Testis (tissue), 3 donors: ENCODE results near the gene FOXF2. TPM values are rescaled to one million over a fixed set of nuclear protein-coding genes. Genes with fewer than 3 reads are reported as not detected.

Experiments
- DNase-seq: peaks from one replicate; pipeline ENCODE4 v3.0.0-alpha.2; 2019
- H3K27ac ChIP-seq, 2 donors: fragments of 200-600 bp; sonication (generic); one replicate each; pipeline ENCODE4 v1.5.1; 2019
- H3K27me3 ChIP-seq: fragments of 200-600 bp; sonication (generic); one replicate; pipeline ENCODE4 v1.5.1; 2019
- H3K36me3 ChIP-seq: fragments of 200-600 bp; sonication (generic); one replicate; pipeline ENCODE4 v1.5.1; 2017; ENCODE audit warnings: low read depth; ENCODE audit errors: missing control alignments
- H3K4me1 ChIP-seq: fragments of 200-600 bp; sonication (generic); one replicate; pipeline ENCODE4 v1.5.1; 2019
- H3K4me3 ChIP-seq, 2 donors: fragments of 200-600 bp; sonication (generic); one replicate each; pipeline ENCODE4 v1.5.1; 2017 to 2019
- H3K9me3 ChIP-seq: fragments of 200-600 bp; sonication (generic); one replicate; pipeline ENCODE4 v1.5.1; 2017
- POLR2A ChIP-seq: fragments of 450-650 bp; IDR thresholded peaks from one replicate; pipeline ENCODE4 v1.6.1; 2017; ENCODE audit warnings: antibody characterized with exemption, mild to moderate bottlenecking, moderate library complexity
- WGBS, 2 donors: methylation state at CpG; one replicate each; pipeline ENCODE4 v1.1.5; 2018; 5-methylcytosine and 5-hydroxymethylcytosine counted together
- intact Hi-C: fragments of 100-400 bp; cut with DNase I; formaldehyde crosslinking; loops from one replicate; pipeline ENCODE4 v1.15.1; 2023; ENCODE audit warnings: low total_unique reads
- polyA plus RNA-seq: library from polyadenylated mRNA; stranded (reverse); fragments of 350-450 nt; fragmentation: Illumina TruSeq; extraction: RNeasy Lipid Tissue Mini Kit (QIAGEN cat#74804); gene quantifications from one replicate; pipeline ENCODE4 v1.2.3, GENCODE V29; 2014; ENCODE audit warnings: low read depth, low replicate concordance; ENCODE audit not compliant: insufficient read depth
- total RNA-seq, 2 donors: library from RNA; depleted of rRNA; stranded (reverse); fragments of >200 nt; gene quantifications; one replicate each; pipeline ENCODE4 v1.2.3, GENCODE V29; 2016
- TF ChIP-seq, protein P1 (sequence below), 3 experiments: fragments of 450-650 bp in 2 of 3; fragments of 200-600 bp in 1 of 3; sonication (generic) in 1 of 3; IDR thresholded peaks; one replicate each; pipeline ENCODE4 v1.5.1; 2016 to 2019; ENCODE audit warnings: antibody characterized with exemption in 3 of 3, mild to moderate bottlenecking in 2 of 3, moderate library complexity in 1 of 3

The FOXF2 gene
- total and polyA plus RNA-seq, 3 donors from 2014 or later = 1.2 to 4.7 (median 3.3) TPM

DNA sequence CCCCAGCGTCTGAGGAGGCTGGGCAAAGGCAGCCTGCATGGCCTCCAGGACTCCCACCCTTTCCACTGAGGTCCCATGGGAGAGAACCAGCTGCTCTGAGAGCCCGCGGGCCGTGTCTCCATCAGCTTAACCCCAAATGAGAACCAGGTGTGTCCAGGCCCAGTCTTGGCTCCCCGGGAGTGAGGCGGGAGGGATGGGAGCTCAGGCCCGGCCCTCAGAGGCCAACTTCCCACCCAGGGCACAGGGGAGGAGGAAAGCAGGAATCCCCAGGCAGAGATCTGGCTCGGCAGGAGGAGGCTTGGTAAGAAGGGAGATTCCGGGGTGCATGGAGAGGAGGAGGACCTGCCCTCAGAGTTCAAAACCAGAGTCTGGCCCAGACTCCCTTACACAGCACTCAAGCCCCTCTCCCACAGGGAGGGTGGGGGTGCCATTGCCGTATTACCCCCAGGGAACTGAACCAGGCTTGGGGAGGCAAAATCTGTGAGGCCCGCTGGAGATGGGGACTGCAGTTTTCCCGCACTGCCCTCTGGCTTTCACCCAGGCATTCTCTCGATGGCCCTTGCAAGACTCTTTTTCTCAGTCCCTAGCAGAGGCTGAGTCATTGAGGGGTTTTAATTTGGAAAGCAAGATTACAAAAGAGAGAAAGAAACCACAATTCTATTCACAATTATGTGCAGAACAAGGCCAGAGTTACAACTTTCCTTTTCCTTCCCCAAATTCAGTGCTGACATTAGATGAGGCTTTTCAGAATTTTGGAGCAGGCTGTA is 17.1 kb downstream of the FOXF2 start:
- DNase-seq = peak; percentile 8
- Histone ChIP-seq H3K36me3 (no peaks in the 10 kb centered on the region), H3K27me3 (no peaks in the 10 kb centered on the region), H3K4me3 (no peak overlapping the region), H3K27ac (no peak overlapping the region), H3K4me1 (no peaks in the 10 kb centered on the region), H3K9me3 (no peaks in the 10 kb centered on the region)
- 77 to 82% methylated on average over 8 to 13 of the region's 13 CpGs for WGBS, 2 donors
- intact Hi-C loops = no loop called here
- TF ChIP-seq, protein P1, sequence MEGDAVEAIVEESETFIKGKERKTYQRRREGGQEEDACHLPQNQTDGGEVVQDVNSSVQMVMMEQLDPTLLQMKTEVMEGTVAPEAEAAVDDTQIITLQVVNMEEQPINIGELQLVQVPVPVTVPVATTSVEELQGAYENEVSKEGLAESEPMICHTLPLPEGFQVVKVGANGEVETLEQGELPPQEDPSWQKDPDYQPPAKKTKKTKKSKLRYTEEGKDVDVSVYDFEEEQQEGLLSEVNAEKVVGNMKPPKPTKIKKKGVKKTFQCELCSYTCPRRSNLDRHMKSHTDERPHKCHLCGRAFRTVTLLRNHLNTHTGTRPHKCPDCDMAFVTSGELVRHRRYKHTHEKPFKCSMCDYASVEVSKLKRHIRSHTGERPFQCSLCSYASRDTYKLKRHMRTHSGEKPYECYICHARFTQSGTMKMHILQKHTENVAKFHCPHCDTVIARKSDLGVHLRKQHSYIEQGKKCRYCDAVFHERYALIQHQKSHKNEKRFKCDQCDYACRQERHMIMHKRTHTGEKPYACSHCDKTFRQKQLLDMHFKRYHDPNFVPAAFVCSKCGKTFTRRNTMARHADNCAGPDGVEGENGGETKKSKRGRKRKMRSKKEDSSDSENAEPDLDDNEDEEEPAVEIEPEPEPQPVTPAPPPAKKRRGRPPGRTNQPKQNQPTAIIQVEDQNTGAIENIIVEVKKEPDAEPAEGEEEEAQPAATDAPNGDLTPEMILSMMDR (IDR thresholded peaks at IDR 0.05) = no peak
- no peak for TF ChIP-seq POLR2A

DNA sequence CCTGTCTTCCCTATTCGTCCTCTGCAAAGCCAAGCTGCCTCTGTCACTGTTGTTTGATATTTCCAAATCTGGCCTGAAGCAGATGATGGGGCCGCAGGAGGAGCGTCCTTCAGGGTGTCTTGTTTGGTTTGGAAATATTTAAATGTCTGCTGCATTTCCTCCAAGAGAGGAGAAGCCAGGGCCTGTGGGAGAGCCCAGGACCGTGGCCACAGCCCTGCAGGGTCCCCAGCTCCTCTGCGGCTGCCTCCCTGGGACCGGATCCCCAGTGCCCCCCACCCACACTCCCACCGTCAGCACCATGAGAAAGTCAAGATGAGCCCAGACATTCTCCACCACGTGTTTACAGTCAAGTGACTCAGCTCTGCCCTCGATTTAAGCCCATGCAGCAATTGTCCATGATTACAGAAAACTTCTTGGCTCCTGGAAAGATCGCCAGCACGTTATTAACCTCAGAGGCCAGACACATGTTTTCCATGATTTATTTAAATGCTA is 18.2 kb downstream of the FOXF2 start:
- Histone ChIP-seq H3K36me3 (no peaks in the 10 kb centered on the region), H3K27ac (no peak overlapping the region), H3K27me3 (no peaks in the 10 kb centered on the region), H3K9me3 (no peaks in the 10 kb centered on the region), H3K4me1 (no peaks in the 10 kb centered on the region), H3K4me3 (no peak overlapping the region)
- DNase-seq = peak; percentile 6
- WGBS, 2 donors = 64% methylated on average over 11 of the region's 11 CpGs
- intact Hi-C loops = no loop called here
- no peak for TF ChIP-seq POLR2A
- TF ChIP-seq, protein P1 (IDR thresholded peaks at IDR 0.05) = no peak

DNA sequence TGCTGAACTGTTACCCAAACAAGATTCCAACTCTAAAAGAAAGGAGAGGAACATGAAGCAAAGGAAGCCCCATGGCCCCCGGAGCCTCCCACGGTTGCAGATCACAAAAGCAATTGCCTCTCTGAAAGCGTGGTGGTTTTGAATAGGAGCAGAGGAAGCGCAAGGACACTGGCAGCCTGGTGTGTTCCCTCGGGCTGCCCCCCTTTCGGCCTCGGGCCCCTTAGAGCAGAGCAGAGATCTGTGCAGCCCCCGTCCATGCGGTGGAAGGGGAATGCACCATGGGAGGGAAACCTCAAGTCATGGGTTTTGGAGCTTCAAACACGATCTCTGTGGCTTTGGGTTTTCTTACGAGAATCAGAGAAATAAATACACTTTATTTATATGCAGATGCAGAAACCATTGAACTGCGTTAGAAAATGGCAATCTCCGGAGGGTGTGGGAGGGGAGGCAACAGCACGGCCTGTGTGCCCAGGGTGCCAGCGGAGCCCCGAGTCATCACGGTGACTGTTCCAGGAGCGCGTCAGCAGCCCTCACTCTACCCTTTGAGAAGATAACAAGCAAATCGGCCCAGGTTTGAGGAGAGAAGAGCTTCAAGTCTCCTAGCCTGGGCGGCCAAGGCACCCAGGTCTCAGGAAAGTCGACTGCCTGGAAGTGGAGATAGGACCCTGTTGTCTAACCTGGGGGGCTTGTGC is 20.5 kb downstream of the FOXF2 start:
- intact Hi-C loops = no loop called here
- no peaks in the 10 kb centered on the region for H3K27me3 ChIP-seq

DNA sequence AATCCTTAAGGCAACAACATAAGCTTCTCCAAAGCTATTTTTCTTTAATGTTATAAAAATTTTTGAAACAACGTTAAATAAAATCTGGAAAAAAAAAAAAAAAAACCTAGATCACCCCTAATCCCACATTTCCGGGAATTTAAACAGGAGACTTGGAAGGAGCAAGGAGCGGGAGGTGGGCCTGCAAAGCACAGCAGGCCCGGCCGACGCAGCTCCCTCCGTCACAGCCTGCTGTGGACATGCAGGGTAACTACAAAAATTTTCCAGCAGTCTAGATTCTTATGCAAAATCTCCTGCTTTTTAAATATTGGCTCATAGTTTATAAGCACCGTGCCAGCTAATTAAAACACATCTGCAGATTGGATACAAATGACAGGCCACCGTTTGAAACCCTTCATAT is 23.5 kb downstream of the FOXF2 start:
- 76 to 82% methylated on average over 9 of the region's 9 CpGs for WGBS, 2 donors
- Histone ChIP-seq H3K27ac (no peak overlapping the region), H3K36me3 (no peaks in the 10 kb centered on the region), H3K9me3 (no peaks in the 10 kb centered on the region), H3K4me1 (no peaks in the 10 kb centered on the region), H3K27me3 (no peaks in the 10 kb centered on the region), H3K4me3 (no peak overlapping the region)
- TF ChIP-seq, protein P1 (IDR thresholded peaks at IDR 0.05) = no peak
- TF ChIP-seq POLR2A = no peak
- intact Hi-C loops = no loop called here
- no peak for DNase-seq

More for the DNA sequence above, 20.5 kb downstream of the FOXF2 start:
- H3K9me3 ChIP-seq = no peaks in the 10 kb centered on the region
- H3K4me3 ChIP-seq = no peak overlapping the region
- H3K36me3 ChIP-seq = no peaks in the 10 kb centered on the region
- 56 to 58% methylated on average over 21 to 22 of the region's 22 CpGs for WGBS, 2 donors
- H3K27ac ChIP-seq = no peak overlapping the region
- DNase-seq = no peak
- no peaks in the 10 kb centered on the region for H3K4me1 ChIP-seq
- no peak for TF ChIP-seq POLR2A
- TF ChIP-seq, protein P1 (IDR thresholded peaks at IDR 0.05) = no peak
